Measurements from ENCODE around the gene SLC17A4. TPM values are rescaled to one million over a fixed set of nuclear protein-coding genes. Genes with fewer than 3 reads are reported as not detected.

SLC17A4 gene
- total RNA-seq, 1 experiment from 2014 or later = not detected

DNA sequence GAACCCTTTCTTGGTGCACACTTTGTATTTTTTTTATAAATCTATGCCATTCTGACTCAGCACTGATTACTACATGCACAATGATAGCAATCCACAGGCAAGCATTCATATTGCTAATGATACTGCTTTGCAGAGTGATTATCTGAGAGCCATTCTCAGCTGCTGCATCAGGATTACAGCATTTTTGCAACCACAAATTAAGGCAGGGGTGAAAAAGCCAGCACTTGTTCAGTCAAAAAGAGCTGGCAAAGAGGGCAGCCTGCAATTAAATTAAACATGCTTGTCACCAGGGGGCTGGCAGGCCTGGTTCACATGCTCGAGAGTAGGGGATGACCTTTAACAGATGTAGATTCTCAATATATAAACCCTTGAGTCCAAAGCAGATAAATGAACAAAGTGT, 40.7 kb upstream of the SLC17A4 start:
- H3K9me3 Mint-ChIP-seq = no peaks in the 10 kb centered on the region
- no peaks in the 10 kb centered on the region for H3K4me1 ChIP-seq (ENCODE audit: insufficient read depth, low read length)
- no CpG with 5 or more reads among the region's 1 CpG for WGBS (ENCODE audit: extremely low coverage, insufficient read length, low lambda C conversion rate)
- H2BK15ac ChIP-seq (ENCODE audit: low read depth, low read length) = no peak overlapping the region
- H2BK5ac ChIP-seq (ENCODE audit: insufficient read length, low read length) = no peak overlapping the region
- H3K9me3 ChIP-seq (ENCODE audit: control insufficient read depth, low read depth, low read length) = no peaks in the 10 kb centered on the region
- no peaks in the 10 kb centered on the region for H3K4me1 Mint-ChIP-seq
- no peak overlapping the region for H2BK12ac ChIP-seq (ENCODE audit: insufficient read length, low read depth, low read length)
- H3K4ac ChIP-seq (ENCODE audit: low read depth, low read length) = no peak overlapping the region
- no peaks in the 10 kb centered on the region for H4K20me1 ChIP-seq (ENCODE audit: control insufficient read depth, insufficient read depth, insufficient read length)
- no peak overlapping the region for H4K8ac ChIP-seq (replicated peaks; ENCODE audit: insufficient read length, low read depth, low read length)
- H3K79me2 ChIP-seq (ENCODE audit: insufficient read depth, low read length) = no peaks in the 10 kb centered on the region
- no peak overlapping the region for H3K9ac ChIP-seq (ENCODE audit: extremely low read depth, insufficient read length, low read length)
- no peaks in the 10 kb centered on the region for H3K79me1 ChIP-seq (ENCODE audit: insufficient read depth, low read depth, low read length, poor library complexity, severe bottlenecking)
- H2BK20ac ChIP-seq (ENCODE audit: low read depth, low read length, poor library complexity, severe bottlenecking) = no peak overlapping the region
- H3K14ac ChIP-seq (ENCODE audit: insufficient read depth, low read length) = no peak overlapping the region
- no peak for DNase-seq
- no peak overlapping the region for H3K4me2 ChIP-seq (ENCODE audit: insufficient read depth, insufficient read length, low read length)
- H4K91ac ChIP-seq (ENCODE audit: insufficient read length, low read depth, low read length) = no peak overlapping the region
- no peaks in the 10 kb centered on the region for H3K27me3 Mint-ChIP-seq (ENCODE audit: low read depth)
- no peak overlapping the region for H3K27ac ChIP-seq (ENCODE audit: insufficient read length, low read depth, low read length)
- no peak overlapping the region for H3K18ac ChIP-seq (ENCODE audit: insufficient read length, low read depth, low read length)
- H3K27ac Mint-ChIP-seq = no peak overlapping the region
- no peak overlapping the region for H3K56ac ChIP-seq (ENCODE audit: insufficient read length, low read depth, low read length)
- no peak overlapping the region for H2AFZ ChIP-seq (ENCODE audit: low read length)
- H2AK5ac ChIP-seq (ENCODE audit: insufficient read length, low read length) = no peak overlapping the region
- no peak overlapping the region for H3K23ac ChIP-seq (ENCODE audit: insufficient read length, low read depth, low read length)
- H3K4me3 Mint-ChIP-seq = no peak overlapping the region
- H2BK120ac ChIP-seq (ENCODE audit: low read depth, low read length, poor library complexity, severe bottlenecking) = no peak overlapping the region
- no peaks in the 10 kb centered on the region for H3K27me3 ChIP-seq (ENCODE audit: insufficient read depth, low read length)
- no peaks in the 10 kb centered on the region for H3K23me2 ChIP-seq (ENCODE audit: insufficient read length, low read depth, low read length, poor library complexity, severe bottlenecking)
- H4K5ac ChIP-seq (ENCODE audit: insufficient read length, low read depth, low read length) = no peak overlapping the region
- TF ChIP-seq, protein P1, sequence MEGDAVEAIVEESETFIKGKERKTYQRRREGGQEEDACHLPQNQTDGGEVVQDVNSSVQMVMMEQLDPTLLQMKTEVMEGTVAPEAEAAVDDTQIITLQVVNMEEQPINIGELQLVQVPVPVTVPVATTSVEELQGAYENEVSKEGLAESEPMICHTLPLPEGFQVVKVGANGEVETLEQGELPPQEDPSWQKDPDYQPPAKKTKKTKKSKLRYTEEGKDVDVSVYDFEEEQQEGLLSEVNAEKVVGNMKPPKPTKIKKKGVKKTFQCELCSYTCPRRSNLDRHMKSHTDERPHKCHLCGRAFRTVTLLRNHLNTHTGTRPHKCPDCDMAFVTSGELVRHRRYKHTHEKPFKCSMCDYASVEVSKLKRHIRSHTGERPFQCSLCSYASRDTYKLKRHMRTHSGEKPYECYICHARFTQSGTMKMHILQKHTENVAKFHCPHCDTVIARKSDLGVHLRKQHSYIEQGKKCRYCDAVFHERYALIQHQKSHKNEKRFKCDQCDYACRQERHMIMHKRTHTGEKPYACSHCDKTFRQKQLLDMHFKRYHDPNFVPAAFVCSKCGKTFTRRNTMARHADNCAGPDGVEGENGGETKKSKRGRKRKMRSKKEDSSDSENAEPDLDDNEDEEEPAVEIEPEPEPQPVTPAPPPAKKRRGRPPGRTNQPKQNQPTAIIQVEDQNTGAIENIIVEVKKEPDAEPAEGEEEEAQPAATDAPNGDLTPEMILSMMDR (conservative IDR thresholded peaks at IDR 0.05) = no peak
- no peaks in the 10 kb centered on the region for H3K36me3 Mint-ChIP-seq (ENCODE audit: insufficient read depth in 1 of 3, low read depth in 3 of 3)
- no peak overlapping the region for H3T11ph ChIP-seq (ENCODE audit: low read length)
